HG02798 (cell line): ENCODE results near the gene ARHGAP25.
A peak's percentile ranks its signal among the peaks of the same experiment; 100 is the strongest.

Source experiments
- ATAC-seq: cut with Tn5 transposase; IDR thresholded peaks from one replicate; pipeline ENCODE4 v1.9.1; 2021; ENCODE audit warnings: mild to moderate bottlenecking; ENCODE audit not compliant: unreplicated experiment, poor library complexity

ARHGAP25 gene

GRCh38 chr2:68764041-68764805, 29.6 kb downstream of the ARHGAP25 start:
- ATAC-seq: no peak

GRCh38 chr2:68764806-68765311, 30.2 kb downstream of the ARHGAP25 start:
- no peak for ATAC-seq

- no peak for ATAC-seq
Measured at GRCh38 chr2:68765739-68766375, 31.2 kb downstream of the ARHGAP25 start.

GRCh38 chr2:68766376-68766845, 31.8 kb downstream of the ARHGAP25 start:
- ATAC-seq: peak; percentile 42

GRCh38 chr2:68767031-68767961, 32.7 kb downstream of the ARHGAP25 start:
- peak; percentile 43 for ATAC-seq

- ATAC-seq: no peak
Measured at GRCh38 chr2:68767996-68768395, 33.4 kb downstream of the ARHGAP25 start.

GRCh38 chr2:68768461-68768860, 33.9 kb downstream of the ARHGAP25 start:
- no peak for ATAC-seq

GRCh38 chr2:68768951-68769350, 34.3 kb downstream of the ARHGAP25 start:
- ATAC-seq: no peak

- ATAC-seq: no peak
Measured at GRCh38 chr2:68769586-68770270, 35.1 kb downstream of the ARHGAP25 start.

- ATAC-seq: no peak
Measured at GRCh38 chr2:68770271-68771111, 35.9 kb downstream of the ARHGAP25 start.

- ATAC-seq: no peak
Measured at GRCh38 chr2:68771211-68771751, 36.7 kb downstream of the ARHGAP25 start.

- ATAC-seq: no peak
Measured at GRCh38 chr2:68772109-68772508, 37.5 kb downstream of the ARHGAP25 start.

- peak; percentile 90 for ATAC-seq
Measured at GRCh38 chr2:68774569-68775271, 40.1 kb downstream of the ARHGAP25 start.

- no peak for ATAC-seq
Measured at GRCh38 chr2:68775272-68775842, 40.7 kb downstream of the ARHGAP25 start.

- ATAC-seq: no peak
Measured at GRCh38 chr2:68776124-68776523, 41.5 kb downstream of the ARHGAP25 start.

- no peak for ATAC-seq
Measured at GRCh38 chr2:68779595-68779994, 45.0 kb downstream of the ARHGAP25 start.

- no peak for ATAC-seq
Measured at GRCh38 chr2:68784188-68784587, 49.6 kb downstream of the ARHGAP25 start.

GRCh38 chr2:68784915-68785314, 50.3 kb downstream of the ARHGAP25 start:
- no peak for ATAC-seq
